PFSK-1 (cell line): ENCODE measurements around the gene CASKIN2. TPM values are rescaled to one million over a fixed set of nuclear protein-coding genes. Genes with fewer than 3 reads are reported as not detected.
A peak's percentile ranks its signal among the peaks of the same experiment; 100 is the strongest.

Experiments
- FOXP2 ChIP-seq: optimal IDR thresholded peaks from 2 replicates; pipeline ENCODE3; 2011; ENCODE audit warnings: borderline replicate concordance, control low read depth, inconsistent platforms; ENCODE audit not compliant: insufficient read depth; ENCODE audit errors: extremely low read length, extremely low read depth
- POLR2AphosphoS5 ChIP-seq: IDR thresholded peaks from 2 replicates; pipeline ENCODE4 v1.6.1; 2012; ENCODE audit warnings: low read depth, mild to moderate bottlenecking, control low read depth, low read length, moderate library complexity
- SIN3A ChIP-seq: IDR thresholded peaks from 2 replicates; pipeline ENCODE4 v1.6.1; 2012; ENCODE audit warnings: mild to moderate bottlenecking, low read length, moderate library complexity, borderline replicate concordance; ENCODE audit not compliant: insufficient read depth
- TAF1 ChIP-seq: IDR thresholded peaks from 2 replicates; pipeline ENCODE4 v1.6.1; 2012; ENCODE audit warnings: low read length, control low read depth, borderline replicate concordance; ENCODE audit not compliant: insufficient read depth
- polyA plus RNA-seq: library from polyadenylated mRNA; unstranded; fragments of >200 nt; gene quantifications from one replicate; pipeline ENCODE4 v1.2.1, GENCODE V29; 2012; ENCODE audit warnings: low read depth, missing spikeins; ENCODE audit not compliant: insufficient read length
- TF ChIP-seq, protein P1 (sequence below), 2 experiments: IDR thresholded peaks; 2 replicates each; pipeline versions ENCODE4 v1.6.1 to v1.8.0; 2011 to 2012; ENCODE audit warnings: low read depth in 2 of 2, low read length in 2 of 2, control low read depth in 1 of 2, inconsistent platforms in 1 of 2, mild to moderate bottlenecking in 1 of 2, moderate library complexity in 1 of 2; ENCODE audit not compliant: insufficient read depth in 1 of 2

The CASKIN2 gene, protein sequence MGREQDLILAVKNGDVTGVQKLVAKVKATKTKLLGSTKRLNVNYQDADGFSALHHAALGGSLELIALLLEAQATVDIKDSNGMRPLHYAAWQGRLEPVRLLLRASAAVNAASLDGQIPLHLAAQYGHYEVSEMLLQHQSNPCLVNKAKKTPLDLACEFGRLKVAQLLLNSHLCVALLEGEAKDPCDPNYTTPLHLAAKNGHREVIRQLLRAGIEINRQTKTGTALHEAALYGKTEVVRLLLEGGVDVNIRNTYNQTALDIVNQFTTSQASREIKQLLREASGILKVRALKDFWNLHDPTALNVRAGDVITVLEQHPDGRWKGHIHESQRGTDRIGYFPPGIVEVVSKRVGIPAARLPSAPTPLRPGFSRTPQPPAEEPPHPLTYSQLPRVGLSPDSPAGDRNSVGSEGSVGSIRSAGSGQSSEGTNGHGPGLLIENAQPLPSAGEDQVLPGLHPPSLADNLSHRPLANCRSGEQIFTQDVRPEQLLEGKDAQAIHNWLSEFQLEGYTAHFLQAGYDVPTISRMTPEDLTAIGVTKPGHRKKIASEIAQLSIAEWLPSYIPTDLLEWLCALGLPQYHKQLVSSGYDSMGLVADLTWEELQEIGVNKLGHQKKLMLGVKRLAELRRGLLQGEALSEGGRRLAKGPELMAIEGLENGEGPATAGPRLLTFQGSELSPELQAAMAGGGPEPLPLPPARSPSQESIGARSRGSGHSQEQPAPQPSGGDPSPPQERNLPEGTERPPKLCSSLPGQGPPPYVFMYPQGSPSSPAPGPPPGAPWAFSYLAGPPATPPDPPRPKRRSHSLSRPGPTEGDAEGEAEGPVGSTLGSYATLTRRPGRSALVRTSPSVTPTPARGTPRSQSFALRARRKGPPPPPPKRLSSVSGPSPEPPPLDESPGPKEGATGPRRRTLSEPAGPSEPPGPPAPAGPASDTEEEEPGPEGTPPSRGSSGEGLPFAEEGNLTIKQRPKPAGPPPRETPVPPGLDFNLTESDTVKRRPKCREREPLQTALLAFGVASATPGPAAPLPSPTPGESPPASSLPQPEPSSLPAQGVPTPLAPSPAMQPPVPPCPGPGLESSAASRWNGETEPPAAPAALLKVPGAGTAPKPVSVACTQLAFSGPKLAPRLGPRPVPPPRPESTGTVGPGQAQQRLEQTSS (N-terminal part only)
- 19.5 TPM for polyA plus RNA-seq

DNA sequence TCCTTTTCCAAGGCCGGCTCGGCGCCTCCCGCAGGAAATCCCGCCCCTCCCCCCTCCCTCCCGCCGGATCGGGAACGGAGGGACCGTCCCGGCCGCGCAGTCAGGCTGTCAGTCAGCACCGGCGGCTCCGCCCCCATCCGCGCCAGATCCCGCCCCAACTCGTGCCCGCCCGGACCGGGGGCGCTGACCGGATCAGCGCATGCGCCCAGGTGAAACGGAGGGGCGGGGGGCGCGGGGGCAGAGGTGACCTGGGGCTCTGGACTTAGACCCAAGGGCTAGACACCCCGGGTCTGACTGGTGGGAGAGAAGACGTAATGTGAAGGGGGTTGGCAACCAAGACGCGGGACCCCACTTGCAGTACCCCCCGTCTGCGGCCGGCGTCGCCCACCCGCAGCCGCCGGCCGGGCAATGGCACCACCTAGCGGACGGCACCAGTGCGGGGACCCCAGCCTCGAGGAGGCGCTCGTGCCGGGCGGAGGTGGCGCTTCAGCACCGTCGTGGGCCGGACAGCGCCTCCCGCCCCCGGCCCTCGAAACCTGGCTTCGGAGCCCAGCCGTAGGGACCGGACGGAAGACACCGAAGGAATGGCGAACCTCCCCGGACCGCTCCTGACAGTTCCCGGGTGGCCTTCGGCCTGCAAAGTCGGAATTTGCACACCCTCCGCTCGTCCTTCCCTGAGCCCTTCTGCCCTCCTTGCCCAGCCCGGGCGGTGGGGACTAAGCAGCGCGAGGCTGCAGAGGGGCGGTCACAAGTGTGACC, at the start of gene CASKIN2:
TSS of gene CASKIN2 (minus strand) at position 42 of the 759 bp plus-strand sequence. CDS start 1,733 bp downstream, outside the sequence.
- TF ChIP-seq, protein P1, sequence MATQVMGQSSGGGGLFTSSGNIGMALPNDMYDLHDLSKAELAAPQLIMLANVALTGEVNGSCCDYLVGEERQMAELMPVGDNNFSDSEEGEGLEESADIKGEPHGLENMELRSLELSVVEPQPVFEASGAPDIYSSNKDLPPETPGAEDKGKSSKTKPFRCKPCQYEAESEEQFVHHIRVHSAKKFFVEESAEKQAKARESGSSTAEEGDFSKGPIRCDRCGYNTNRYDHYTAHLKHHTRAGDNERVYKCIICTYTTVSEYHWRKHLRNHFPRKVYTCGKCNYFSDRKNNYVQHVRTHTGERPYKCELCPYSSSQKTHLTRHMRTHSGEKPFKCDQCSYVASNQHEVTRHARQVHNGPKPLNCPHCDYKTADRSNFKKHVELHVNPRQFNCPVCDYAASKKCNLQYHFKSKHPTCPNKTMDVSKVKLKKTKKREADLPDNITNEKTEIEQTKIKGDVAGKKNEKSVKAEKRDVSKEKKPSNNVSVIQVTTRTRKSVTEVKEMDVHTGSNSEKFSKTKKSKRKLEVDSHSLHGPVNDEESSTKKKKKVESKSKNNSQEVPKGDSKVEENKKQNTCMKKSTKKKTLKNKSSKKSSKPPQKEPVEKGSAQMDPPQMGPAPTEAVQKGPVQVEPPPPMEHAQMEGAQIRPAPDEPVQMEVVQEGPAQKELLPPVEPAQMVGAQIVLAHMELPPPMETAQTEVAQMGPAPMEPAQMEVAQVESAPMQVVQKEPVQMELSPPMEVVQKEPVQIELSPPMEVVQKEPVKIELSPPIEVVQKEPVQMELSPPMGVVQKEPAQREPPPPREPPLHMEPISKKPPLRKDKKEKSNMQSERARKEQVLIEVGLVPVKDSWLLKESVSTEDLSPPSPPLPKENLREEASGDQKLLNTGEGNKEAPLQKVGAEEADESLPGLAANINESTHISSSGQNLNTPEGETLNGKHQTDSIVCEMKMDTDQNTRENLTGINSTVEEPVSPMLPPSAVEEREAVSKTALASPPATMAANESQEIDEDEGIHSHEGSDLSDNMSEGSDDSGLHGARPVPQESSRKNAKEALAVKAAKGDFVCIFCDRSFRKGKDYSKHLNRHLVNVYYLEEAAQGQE (IDR thresholded peaks at IDR 0.05; ENCODE audit: insufficient read depth in 1 of 2, low read depth in 2 of 2, low read length in 2 of 2), result peak; percentile 96 to 98
- no peak for TF ChIP-seq TAF1
- peak; percentile 37 for TF ChIP-seq FOXP2
- TF ChIP-seq SIN3A, result peak; percentile 84; the same call in 1 of the 2 replicates
- TF ChIP-seq POLR2AphosphoS5, result no peak

DNA sequence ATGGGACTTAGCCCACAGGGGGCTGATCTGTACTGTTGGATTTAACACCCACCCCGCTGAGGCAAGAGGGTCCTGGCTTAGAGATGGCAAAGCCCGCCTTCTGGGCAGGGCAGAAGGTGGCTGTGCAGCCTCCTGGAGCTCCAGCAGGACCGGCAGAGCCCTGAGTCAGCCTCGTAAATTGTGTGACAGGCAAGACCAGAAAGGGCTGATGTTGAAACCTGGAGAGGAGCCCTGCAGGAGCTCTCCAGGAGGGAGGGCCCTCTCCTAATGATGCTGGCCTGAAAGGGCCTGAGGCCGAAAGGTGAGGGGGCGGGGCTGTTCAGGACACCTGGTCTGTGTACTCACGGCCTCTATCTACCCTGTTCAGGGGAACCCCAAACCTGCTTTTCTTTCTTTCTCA, 49.7 kb upstream of the CASKIN2 start:
- TF ChIP-seq POLR2AphosphoS5, result no peak
- TF ChIP-seq FOXP2, result no peak
- TF ChIP-seq TAF1, result no peak

DNA sequence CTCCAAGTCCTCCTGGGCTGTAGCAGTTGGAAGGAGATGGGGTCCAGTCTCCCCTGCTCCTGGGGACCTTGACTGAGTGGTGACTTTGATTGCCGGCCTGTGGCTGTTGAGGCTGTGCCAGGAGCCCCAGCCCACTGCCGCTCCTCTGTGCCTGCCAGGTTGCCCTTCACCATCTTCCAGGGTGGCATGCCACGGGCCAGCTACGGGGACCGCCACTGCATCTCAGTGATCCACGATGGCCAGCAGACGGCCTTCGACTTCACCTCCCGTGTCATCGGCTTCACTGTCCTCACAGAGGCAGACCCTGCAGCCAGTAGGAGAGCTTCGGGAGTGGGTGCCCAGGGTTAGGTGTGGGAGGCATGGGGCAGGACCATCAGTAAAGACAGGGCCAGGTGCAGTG, 48.9 kb upstream of the CASKIN2 start:
- no peak for TF ChIP-seq SIN3A
- TF ChIP-seq, protein P1 (IDR thresholded peaks at IDR 0.05; ENCODE audit: insufficient read depth in 1 of 2, low read depth in 2 of 2, low read length in 2 of 2), result no peak
- TF ChIP-seq FOXP2, result no peak
- TF ChIP-seq TAF1, result no peak
- no peak for TF ChIP-seq POLR2AphosphoS5

DNA sequence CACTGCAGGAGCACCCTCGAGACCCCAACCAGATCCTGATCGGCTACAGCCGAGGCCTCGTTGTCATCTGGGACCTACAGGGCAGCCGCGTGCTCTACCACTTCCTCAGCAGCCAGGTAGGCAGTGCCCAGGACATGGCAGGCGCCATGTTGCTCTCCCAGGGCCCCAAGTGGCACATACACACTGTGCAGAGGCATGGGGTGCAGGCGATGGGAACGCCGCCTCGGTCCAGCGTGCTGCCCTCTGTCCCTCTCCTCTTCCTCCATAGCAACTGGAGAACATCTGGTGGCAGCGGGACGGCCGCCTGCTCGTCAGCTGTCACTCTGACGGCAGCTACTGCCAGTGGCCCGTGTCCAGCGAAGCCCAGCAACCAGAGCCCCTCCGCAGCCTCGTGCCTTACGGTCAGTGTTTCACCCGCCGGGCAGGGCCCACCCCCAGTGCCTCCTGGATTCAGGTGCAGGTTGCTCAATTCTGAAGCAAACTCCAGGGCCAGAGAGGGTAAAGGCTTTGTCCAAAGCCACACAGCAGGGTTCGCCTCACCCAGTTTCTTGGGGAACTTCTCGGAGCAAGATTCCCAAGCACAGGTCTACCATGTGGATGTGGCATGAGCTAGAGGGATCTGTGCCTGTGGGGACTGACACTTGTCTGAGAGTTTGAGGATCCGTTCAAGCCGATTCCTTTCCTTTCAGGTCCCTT, 47.9 kb upstream of the CASKIN2 start:
- TF ChIP-seq TAF1, result no peak
- TF ChIP-seq, protein P1 (IDR thresholded peaks at IDR 0.05; ENCODE audit: insufficient read depth in 1 of 2, low read depth in 2 of 2, low read length in 2 of 2), result no peak
- TF ChIP-seq FOXP2, result no peak
- TF ChIP-seq POLR2AphosphoS5, result no peak
- no peak for TF ChIP-seq SIN3A
